ENCODE results near the gene TBC1D4. TPM values are rescaled to one million over a fixed set of nuclear protein-coding genes. Genes with fewer than 3 reads are reported as not detected.

TBC1D4 gene
- polyA plus RNA-seq, 12 donors = 10.6 to 23.7 (median 18.7) TPM; not detected in 1

DNA sequence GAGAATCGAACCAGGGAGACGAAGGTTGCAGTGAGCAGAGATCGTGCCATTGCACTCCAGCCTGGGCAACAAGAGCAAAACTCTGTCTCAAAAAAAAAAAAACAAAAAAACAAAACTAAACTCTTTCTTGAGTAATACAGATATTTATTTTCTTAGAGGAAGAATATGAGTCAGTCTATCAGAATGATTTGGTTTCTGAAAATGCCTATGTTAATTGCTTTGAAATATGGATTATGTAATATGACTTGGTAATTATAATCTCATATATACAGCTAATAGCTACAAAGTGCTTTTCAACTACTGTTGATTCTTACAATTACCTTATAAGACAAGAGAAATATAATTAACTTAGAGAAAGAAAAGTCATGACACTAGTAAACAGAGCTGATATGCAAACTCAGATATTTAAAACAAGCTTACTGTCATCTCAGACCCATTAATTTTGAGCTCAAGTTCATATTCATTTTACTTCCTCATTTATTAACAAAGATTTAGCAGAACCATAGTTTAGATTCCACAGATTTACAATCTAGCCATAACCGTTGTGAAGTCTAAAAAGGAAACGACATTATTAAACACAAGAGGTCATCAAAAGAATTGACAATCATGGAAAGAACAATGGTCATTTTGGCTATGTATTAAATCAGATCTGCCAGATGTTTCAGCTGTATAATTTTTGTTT, 88.0 kb downstream of the TBC1D4 start:
- DNase-seq = no peak

DNA sequence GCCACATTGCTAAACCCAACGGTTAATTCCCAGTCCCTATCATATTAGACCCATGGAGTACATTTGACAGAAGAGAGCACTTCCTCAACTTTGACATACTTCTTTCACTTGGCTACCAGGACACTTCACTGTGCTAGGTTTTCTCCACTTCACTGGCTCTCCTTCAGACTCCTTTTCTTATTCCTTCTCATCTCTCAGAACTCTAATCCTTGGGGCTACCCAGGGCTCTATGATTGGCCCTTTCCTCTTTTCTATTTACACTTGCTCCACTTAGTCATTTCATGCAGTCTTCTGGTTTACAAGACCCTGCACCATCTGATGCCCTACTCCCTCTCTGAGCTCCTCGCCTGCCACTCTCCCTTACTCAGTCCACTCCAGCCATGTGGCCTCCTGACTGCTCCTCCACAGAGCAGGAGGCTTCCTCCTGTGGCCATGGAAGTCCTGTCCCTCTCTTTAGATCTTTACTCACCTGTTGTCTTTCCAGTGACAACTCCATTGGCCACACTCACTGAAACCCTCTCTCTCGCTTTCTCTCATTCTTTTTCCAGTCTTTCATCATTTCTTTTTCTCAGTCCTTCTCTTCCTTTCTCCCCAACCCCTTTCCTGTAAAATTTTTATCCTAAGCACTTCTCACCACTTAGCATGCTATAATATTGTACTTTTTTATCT, 90.4 kb downstream of the TBC1D4 start:
- no peak for DNase-seq

DNA sequence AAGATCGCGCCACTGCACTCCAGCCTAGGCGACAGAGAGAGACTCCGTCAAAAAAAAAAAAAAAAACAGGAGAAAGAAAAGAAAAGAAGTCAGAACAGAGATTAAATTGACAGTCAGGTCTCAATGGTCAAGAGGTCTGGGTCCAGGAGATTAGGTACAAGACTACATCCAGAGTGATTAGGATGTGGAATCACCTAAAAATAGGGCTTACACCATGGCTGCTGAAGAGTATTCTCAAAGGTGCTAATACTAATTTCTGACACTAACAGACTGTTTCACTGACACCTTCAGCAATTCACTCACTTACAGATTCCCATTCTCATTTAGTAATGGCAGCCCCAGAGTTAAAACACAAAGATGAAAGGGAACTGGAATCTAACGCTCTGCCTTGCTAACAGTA, 91.7 kb downstream of the TBC1D4 start:
- DNase-seq = no peak

DNA sequence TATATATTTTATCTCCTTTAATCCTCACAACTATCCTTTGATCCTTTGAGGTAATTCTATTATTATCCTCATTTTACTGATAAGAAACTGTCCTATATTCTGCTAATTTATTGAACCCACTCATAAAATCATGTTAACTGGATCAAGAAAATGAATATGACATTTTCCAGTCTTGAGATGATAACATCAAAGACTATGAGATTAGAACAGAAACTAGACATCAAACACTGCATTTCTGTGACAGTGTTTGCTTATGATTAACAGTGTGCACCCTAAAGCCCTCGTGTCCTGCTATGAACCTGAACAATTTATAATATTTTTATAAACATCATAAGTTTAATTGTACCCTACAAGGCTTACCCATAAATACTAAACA, 96.3 kb downstream of the TBC1D4 start:
- DNase-seq = no peak

DNA sequence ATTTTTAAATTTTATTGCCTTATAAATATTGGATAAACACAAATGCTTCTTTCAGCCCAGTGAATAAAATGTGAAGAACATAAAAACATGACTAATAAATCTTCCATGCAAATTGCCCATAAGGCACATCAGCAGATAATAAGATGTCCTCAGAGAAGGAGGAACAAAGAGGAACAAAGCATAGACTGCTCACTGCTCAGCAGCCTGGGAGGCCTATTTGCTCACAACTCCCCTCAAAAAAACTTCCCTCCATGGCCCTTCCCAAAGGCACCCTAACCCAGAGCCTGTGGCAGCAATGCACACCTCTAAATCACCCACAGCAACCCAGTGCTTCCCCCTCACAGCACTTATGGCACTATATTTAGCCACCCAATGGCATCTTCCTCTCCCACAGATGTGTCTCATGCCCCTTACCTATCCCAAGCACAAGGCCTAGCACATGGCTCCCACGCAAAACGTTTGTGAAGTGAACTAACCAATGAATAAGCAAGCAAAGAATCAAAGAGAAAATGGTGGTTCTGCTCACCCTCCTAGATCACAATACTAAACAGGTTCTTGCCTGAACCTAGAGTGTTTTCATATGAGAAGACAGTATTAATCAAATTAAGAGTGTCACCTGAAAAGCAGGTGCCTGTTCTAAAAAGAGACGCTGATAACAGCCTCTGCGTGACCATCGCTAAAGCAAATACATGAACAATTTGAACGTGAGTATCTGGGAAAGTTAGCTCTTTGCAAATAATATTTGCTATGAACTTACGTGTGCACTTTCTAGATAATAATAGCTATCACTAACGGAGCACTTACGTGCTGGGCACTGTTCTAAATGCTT, 96.9 kb downstream of the TBC1D4 start:
- no peak for DNase-seq

DNA sequence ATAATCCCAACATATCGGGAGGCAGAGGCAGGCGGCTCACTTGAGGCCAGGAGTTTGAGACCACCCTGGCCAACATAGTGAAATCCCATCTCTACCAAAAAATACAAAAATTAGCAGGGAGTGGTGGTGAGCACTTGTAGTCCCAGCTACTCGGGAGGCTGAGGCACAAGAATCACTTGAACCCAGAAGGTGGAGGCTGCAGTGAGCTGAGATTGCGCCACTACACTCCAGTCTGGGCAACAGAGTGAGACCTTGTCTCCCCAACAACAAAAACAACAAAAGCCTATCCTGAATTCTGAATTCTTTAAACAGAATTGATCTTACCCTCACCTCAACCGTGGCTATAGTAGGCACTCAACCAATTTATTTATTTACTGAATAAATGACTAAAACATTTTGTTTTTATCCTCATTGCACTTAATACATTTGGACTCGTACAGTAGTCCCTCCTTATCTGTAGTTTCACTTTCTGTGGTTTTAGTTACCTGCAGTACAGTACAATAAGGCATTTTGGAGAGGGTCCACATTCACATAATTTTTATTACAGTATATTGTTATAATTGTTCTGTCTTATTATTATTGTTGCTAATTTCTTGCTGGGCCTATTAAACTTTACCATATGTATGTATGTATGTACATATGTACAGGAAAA, 98.8 kb downstream of the TBC1D4 start:
- DNase-seq = no peak

DNA sequence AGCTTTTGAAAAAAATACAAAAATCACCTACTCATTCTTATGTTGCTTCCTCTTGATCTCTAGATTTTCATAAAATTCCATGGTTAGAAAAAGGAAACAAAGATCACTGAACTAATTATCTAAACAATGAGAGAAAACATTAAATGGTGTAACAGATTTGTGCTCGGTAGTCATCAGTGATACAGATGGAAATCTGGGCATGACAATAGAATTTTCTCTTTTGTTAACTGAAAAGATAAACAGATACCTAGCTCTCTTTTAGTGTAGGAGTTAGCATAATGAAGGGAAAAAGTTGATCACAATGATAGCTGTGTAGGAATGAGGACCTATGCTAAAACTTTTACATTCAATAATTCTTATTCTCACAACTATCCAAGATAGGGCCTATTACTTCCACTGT, 103.7 kb downstream of the TBC1D4 start:
- DNase-seq = no peak

DNA sequence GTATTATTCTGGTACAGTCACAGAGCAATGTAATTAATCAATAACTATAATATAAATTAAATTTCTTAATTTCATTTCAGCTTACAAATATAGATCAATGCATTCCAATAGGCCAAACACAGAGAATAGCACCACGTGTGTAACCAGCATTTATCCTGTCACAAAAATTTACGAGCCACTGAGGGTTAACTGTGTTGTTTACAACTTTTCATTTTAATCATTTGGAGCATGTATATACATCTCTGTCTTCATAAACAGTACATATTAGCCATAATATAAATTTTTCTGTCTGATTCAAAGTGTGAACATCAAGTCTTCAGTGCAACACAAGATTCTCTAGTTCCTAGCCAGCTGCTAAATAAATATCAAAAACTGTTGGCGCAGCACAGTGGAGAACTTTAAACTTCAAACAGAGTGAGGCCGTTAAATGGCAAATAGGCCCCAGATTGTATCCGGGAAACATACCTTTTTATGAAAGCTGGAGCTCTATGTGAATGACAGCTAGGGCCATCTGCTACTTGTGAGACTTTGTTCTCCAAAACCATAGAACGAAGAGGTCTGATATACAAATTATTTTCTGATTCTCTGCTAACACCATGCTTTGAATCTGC, 105.1 kb downstream of the TBC1D4 start:
- no peak for DNase-seq

DNA sequence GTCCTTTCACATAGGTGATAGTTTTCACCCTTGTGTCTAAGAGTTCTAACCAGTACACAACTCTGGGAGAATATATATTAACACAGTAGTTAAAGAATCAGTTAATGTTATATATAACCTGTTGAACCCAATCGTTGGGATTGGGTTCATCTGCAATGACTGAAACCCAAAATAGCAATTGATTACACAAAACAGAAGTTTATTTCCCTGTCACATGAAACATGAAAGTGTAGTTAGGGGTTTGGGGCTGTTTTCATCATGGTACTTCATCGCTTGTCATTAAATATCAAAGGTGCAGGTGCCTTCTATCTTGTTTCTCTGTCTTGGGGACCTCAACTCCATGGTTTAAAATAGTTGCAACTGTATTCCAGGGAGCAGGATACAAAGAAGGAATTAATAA, 106.6 kb downstream of the TBC1D4 start:
- no peak for DNase-seq

DNA sequence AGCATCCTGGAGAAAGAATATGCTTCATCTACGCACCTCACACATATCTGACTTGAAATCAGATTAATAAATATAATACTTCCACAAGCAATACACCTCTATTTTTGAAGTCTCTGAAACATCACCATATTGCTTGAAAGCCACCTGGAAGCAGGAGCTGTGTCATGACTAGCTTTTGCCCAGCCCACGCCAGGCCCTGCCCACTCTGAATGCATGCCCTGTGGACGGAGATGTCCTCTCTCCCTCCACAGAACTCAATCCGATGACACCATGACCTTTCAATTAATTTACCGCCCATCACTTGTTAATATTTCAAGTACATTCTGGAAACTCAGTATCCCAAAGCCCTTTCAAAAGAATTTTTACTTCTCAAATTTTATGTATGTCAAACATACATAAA, 108.0 kb downstream of the TBC1D4 start:
- DNase-seq = no peak

DNA sequence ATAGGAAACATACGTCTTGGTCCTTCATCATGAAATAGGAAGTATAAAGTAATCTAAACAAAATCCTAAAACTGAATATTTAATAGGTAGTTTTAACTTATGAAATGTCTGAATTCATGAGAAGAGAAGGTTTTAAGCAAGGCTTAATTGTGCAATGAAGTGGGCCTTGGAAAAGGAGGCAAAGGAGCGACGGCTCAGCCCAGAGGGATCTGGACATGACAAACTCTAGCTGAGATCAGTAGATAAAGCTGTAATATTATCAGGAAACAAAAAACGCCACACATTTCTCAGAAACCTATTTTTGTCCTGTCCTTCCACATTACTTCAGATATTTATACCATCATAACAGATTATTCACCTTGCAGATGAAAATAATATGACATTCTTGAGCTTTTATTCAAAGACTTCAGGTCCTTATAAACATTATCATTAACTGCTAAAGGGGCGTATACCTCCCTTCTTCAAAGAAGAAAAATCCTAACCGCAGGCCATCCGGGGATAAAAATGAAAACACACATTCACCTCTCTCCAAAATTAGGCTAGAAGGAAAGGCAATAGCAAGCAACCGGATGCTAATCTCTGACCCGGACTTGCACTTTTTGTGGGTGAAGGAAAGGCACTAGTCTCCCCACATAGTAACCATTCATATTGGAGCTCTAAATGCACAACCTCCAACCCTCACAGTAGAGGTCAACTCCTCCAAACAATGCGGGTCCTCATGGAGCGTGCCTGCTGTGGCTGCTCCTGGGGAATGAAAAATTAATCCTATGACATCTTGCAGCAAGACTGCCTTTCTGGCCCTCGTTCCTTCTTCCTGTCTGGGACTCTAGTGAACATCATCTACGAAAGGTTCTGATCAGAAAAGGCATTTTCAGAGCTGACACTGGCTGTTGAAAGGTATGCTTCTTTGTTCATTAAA, 108.8 kb downstream of the TBC1D4 start:
- DNase-seq = no peak

DNA sequence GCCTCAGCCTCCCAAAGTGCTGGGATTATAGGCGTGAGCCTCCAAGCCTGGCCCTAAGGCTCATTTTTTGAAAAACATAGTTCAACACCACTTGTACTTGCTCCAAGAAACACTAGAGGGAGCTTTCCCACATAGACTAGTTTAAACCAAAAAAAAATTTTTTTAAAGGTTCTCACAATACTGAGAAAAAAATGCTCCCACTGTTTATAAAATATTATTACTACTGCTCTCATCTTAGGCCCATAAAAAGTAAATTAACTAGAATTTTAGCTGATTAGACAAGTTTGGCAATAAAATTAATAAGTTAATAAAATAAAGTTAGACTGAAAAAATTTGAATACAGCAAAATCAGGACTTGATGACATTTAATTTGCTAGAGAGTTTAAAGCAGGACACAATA, 109.5 kb downstream of the TBC1D4 start:
- DNase-seq = peak; percentile 60

DNA sequence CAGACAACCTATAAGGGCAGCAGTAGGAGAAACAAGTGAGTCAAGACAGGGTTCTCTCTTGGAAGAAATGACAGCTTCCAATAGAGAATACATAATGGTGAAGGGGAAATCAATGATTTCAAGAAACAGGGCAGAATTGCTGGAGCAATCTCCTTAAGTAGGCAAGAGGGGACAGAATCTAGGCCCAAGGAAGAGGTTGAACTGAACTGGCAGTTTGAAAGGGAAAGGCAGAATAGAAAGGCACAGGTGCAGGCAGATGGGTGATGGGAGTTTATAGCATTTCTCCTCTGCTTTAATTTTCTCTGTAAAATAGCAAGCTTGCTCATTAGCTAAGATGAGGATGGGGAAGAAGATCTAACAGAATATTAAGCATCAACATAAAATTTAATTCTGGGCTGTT, 110.8 kb downstream of the TBC1D4 start:
- DNase-seq = no peak

DNA sequence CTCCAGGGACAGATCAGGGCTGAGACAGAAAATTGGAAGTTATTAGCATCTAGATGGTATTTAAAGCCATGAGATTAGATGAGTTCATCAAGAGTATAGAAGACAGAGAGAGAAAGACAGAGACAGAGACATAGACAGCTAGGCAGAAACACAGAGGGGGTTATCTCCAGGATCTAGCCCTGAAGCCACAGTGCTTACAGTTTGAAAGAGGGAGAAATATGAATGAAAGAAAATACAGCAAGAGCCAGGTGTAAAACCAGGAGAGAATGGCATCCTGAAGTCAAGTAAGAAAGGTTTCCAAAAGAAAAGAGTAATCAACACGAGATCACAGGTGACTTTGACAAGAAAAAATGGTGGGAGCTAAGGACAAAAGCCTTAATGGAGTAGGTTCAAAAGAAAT, 111.2 kb downstream of the TBC1D4 start:
- DNase-seq = no peak

DNA sequence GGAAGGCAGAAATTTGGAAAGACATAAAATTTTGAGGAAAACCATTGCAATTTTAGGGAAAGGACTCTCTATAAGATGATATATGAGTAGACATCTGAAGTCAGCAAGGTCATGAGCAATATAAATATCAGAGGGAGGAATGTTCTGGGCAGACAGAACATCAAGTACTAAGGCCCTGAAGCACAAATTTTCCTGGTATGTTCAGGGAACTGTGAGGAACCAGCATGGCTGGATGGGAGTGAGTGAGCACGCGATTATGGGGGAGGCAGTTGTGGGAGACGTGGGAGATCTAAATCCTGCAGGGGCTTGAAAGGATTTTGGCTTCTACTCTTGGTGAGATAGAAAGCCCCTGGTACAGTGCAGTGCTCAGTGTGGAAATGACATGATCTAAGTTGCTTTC, 112.0 kb downstream of the TBC1D4 start:
- no peak for DNase-seq

DNA sequence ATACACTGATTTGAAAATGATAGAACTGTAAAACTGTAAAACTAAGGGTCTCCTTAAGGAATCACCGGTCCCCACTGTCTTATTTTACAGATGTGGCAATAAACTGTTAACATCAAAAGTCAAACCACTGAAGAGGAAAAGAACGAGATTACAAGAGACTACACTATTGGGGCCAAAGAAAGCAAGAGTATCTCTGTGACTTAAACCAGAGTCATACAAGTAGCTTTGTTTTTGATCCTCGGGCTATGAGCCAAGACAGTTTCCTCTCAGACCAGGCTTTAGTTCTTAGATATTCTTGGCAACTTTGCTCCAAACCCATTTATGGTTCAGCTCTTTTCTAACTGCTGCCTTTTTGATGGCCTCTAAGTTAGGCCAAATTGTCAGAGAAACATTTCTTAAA, 113.8 kb downstream of the TBC1D4 start:
- DNase-seq = peak; percentile 18

DNA sequence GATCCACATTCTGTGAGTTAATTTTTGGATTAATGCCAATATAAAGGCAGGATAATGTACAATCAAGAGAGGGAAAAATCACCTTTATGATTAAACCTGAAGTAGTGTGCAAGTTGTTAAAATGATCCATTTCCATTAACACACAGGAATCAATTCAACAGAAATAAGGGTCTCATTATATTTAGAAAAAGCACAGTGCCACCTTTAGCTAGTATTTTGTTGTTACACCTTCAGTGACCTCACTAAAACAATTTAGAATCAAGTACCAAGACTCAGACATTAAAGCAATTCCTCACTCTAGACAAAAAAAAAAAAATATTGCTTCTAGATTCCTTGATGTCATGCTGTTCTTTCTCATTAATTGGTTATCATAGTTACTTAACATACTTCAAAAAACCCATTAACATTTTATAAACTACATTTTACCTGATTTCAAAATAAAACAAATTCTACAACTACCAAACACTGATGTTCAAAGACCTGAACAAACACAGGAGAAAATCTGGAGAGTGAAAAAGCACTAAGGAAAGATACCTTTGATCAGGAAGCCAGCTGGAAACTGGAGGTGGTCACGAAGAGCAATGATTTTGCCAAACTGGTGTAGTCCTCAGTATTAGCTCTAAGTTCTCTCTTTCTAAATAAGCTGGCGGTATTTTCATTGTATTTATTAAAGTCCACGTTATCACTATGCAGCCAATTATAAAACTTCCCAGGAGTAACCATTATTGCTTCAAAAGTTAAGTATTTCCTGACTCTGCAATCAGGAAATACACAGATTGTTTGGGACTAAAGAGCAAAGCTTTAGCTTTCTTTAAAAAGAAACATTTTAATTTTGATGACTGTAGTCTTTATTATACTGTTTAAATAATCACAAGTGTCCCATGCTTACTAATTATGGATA, 115.3 kb downstream of the TBC1D4 start:
- DNase-seq = no peak

DNA sequence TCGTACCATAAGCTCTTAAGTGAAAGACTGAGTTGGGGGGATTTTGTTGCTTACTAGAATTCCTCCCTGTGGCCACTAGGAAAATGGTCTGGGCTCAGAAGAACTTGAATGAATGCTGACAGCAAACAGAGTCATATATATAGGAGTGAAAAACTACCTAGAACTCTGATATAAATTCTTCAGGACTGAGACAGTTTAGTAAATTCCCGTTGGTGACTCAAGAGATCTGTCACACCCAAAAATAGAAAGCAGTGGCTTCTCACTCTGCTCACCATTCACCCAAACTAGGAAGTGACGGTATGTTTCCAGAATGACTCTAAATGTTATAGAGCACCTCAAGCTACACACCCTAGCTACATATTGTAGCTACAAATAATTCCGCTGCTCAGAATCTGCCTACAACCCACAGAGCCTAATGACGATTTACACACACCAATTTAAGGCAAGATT, 116.2 kb downstream of the TBC1D4 start:
- no peak for DNase-seq

DNA sequence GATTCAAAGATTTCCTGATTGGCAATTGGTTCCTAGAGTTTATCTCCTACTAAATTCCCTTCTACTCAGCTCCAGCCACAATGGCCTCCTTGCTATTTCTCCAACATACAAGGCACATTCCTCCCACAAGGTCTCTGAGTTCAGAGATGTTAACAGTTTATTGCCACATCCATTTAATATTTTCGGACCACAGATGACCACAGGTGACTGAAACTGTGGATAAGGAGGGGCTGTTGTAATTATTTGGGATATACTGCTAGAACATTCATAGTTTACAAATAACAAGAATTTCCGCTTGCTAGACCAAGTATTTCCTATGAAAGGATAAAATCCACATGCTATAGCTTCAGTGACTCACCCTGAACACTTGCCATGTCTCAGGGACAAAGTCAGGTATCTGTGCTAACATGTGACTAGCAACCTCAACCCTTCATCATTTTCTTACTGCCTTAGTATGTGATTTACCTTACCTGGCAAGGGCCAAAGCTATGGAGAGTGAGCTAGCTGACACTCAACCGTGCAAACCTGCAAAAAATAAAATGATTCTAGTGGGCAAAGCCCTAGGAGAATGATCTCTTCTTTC, 117.7 kb downstream of the TBC1D4 start:
- no peak for DNase-seq
